Activated naive CD8-positive, alpha-beta T cell treated with anti-CD3 and anti-CD28 coated beads, Interleukin-2, amount 10 ng/mL, durations not matched to agents 7 days and 5 days (primary cell): ENCODE results near the gene LGR4. TPM values are rescaled to one million over a fixed set of nuclear protein-coding genes. Genes with fewer than 3 reads are reported as not detected.
"Not testable (repeated sequence)": the region's sequence is repeated elsewhere in the genome, so short reads cannot be mapped to it uniquely, and the experiment has no call there.

Experiments
- ATAC-seq: fragments of 150-1000 bp; cut with Tn5 transposase; one replicate; pipeline ENCODE4 v1.10.0; 2021; ENCODE audit warnings: low read depth, moderate library complexity
- POLR2A ChIA-PET: fragments of 350-600 bp; sonication (Branson Sonifier 250); formaldehyde crosslinking; loops from one replicate; lab custom pipeline; 2021; ENCODE audit warnings: antibody characterized with exemption; lab: Charles Lee
- DNase-seq: peaks from one replicate; pipeline ENCODE4 v3.0.0; 2021
- H3K27ac Mint-ChIP-seq: one replicate; pipeline ENCODE4 v1.8.0; 2022; ENCODE audit warnings: mild to moderate bottlenecking, mixed read lengths
- H3K27me3 Mint-ChIP-seq: one replicate; pipeline ENCODE4 v1.8.0; 2022; ENCODE audit warnings: mild to moderate bottlenecking, moderate library complexity, mixed read lengths
- H3K36me3 Mint-ChIP-seq: one replicate; pipeline ENCODE4 v1.8.0; 2021; ENCODE audit warnings: mild to moderate bottlenecking, mixed read lengths
- H3K4me1 Mint-ChIP-seq: one replicate; pipeline ENCODE4 v1.8.0; 2021; ENCODE audit warnings: mixed read lengths
- H3K4me3 Mint-ChIP-seq: one replicate; pipeline ENCODE4 v1.8.0; 2022; ENCODE audit warnings: mild to moderate bottlenecking, moderate library complexity, mixed read lengths
- H3K9me3 Mint-ChIP-seq: one replicate; pipeline ENCODE4 v1.8.0; 2021; ENCODE audit warnings: mixed read lengths
- total RNA-seq, 2 experiments: library from RNA; stranded (reverse); gene quantifications; one replicate each; pipeline ENCODE4 v1.2.3, GENCODE V29; 2021

The LGR4 gene
- under 1 TPM; 0.11 to 0.22 TPM for total RNA-seq

GRCh38 chr11:27472398-27473016 lies at the start of gene LGR4:
Gene LGR4 (minus strand): TSS chr11:27472790. CDS start chr11:27472302, 488 bp downstream.
- DNase-seq (peak; percentile 45), ATAC-seq (peak; percentile 70)
- Mint-ChIP-seq H3K27ac (peak within 1 kb of the TSS; percentile 35), H3K4me1 (peaks cover 5% of the 10 kb centered on the region), H3K36me3 (peaks cover 2% of the 10 kb centered on the region), H3K4me3 (peak within 1 kb of the TSS; percentile 81), H3K27me3 (peaks cover 63% of the 10 kb centered on the region), H3K9me3 (no peaks in the 10 kb centered on the region)
- POLR2A ChIA-PET: no interaction called here

GRCh38 chr11:27520226-27520625 lies 47.6 kb upstream of the LGR4 start:
- Mint-ChIP-seq H3K27ac (no peak overlapping the region), H3K4me1 (no peaks in the 10 kb centered on the region), H3K27me3 (peaks cover 8% of the 10 kb centered on the region), H3K36me3 (no peaks in the 10 kb centered on the region), H3K9me3 (no peaks in the 10 kb centered on the region), H3K4me3 (no peak overlapping the region)
- ATAC-seq: no peak
- POLR2A ChIA-PET: no interaction called here
- no peak for DNase-seq

- Mint-ChIP-seq H3K27ac (no peak overlapping the region), H3K4me3 (no peak overlapping the region), H3K36me3 (no peaks in the 10 kb centered on the region), H3K9me3 (no peaks in the 10 kb centered on the region), H3K4me1 (no peaks in the 10 kb centered on the region), H3K27me3 (peaks cover 8% of the 10 kb centered on the region)
- POLR2A ChIA-PET: no interaction called here
- ATAC-seq: no peak
- DNase-seq: no peak
These were observed 45.9 kb upstream of the LGR4 start for GRCh38 chr11:27518518-27518917.

GRCh38 chr11:27517490-27517889 lies 44.9 kb upstream of the LGR4 start:
- H3K9me3 Mint-ChIP-seq, POLR2A ChIA-PET, H3K27ac Mint-ChIP-seq, H3K36me3 Mint-ChIP-seq, ATAC-seq, H3K4me1 Mint-ChIP-seq, H3K27me3 Mint-ChIP-seq, DNase-seq, H3K4me3 Mint-ChIP-seq: not testable (repeated sequence)

GRCh38 chr11:27514558-27514957 lies 42.0 kb upstream of the LGR4 start:
- Mint-ChIP-seq H3K27me3 (peaks cover 8% of the 10 kb centered on the region), H3K36me3 (no peaks in the 10 kb centered on the region), H3K4me3 (no peak overlapping the region), H3K9me3 (no peaks in the 10 kb centered on the region), H3K4me1 (no peaks in the 10 kb centered on the region), H3K27ac (no peak overlapping the region)
- POLR2A ChIA-PET: no interaction called here
- DNase-seq: no peak
- ATAC-seq: no peak

GRCh38 chr11:27514076-27514475 lies 41.5 kb upstream of the LGR4 start:
- no peaks in the 10 kb centered on the region for H3K36me3 Mint-ChIP-seq
- no peak for ATAC-seq
- no peak overlapping the region for H3K4me3 Mint-ChIP-seq
- H3K4me1 Mint-ChIP-seq: no peaks in the 10 kb centered on the region
- no peak for DNase-seq
- POLR2A ChIA-PET: no interaction called here
- H3K27me3 Mint-ChIP-seq: peaks cover 8% of the 10 kb centered on the region
- H3K27ac Mint-ChIP-seq: no peak overlapping the region
- H3K9me3 Mint-ChIP-seq: no peaks in the 10 kb centered on the region

- no peak overlapping the region for H3K27ac Mint-ChIP-seq
- no peaks in the 10 kb centered on the region for H3K9me3 Mint-ChIP-seq
- H3K36me3 Mint-ChIP-seq: no peaks in the 10 kb centered on the region
- DNase-seq: no peak
- H3K27me3 Mint-ChIP-seq: peaks cover 8% of the 10 kb centered on the region
- POLR2A ChIA-PET: no interaction called here
- ATAC-seq: no peak
- H3K4me1 Mint-ChIP-seq: no peaks in the 10 kb centered on the region
- no peak overlapping the region for H3K4me3 Mint-ChIP-seq
These were observed 40.8 kb upstream of the LGR4 start for GRCh38 chr11:27513389-27513788.

- H3K27me3 Mint-ChIP-seq: no peaks in the 10 kb centered on the region
- H3K9me3 Mint-ChIP-seq: no peaks in the 10 kb centered on the region
- POLR2A ChIA-PET: no interaction called here
- DNase-seq: no peak
- H3K4me1 Mint-ChIP-seq: peaks cover 7% of the 10 kb centered on the region
- H3K4me3 Mint-ChIP-seq: no peak overlapping the region
- no peak overlapping the region for H3K27ac Mint-ChIP-seq
- no peaks in the 10 kb centered on the region for H3K36me3 Mint-ChIP-seq
- ATAC-seq: no peak
These were observed 39.6 kb upstream of the LGR4 start for GRCh38 chr11:27512238-27512637.

- POLR2A ChIA-PET: no interaction called here
- ATAC-seq (no peak), DNase-seq (no peak)
- Mint-ChIP-seq H3K4me3 (no peak overlapping the region), H3K27ac (no peak overlapping the region), H3K27me3 (no peaks in the 10 kb centered on the region), H3K36me3 (no peaks in the 10 kb centered on the region), H3K4me1 (peaks cover 13% of the 10 kb centered on the region), H3K9me3 (no peaks in the 10 kb centered on the region)
These were observed 37.3 kb upstream of the LGR4 start for GRCh38 chr11:27509908-27510307.

- no peak for ATAC-seq
- DNase-seq: no peak
- Mint-ChIP-seq H3K4me1 (peaks cover 19% of the 10 kb centered on the region), H3K9me3 (no peaks in the 10 kb centered on the region), H3K27me3 (no peaks in the 10 kb centered on the region), H3K36me3 (peaks cover 5% of the 10 kb centered on the region), H3K4me3 (peak overlapping the region; percentile 99), H3K27ac (peak overlapping the region; percentile 99)
- POLR2A ChIA-PET: no interaction called here
These were observed 35.1 kb upstream of the LGR4 start for GRCh38 chr11:27507557-27508322.

GRCh38 chr11:27506200-27507182 lies 33.9 kb upstream of the LGR4 start, which contains the start of gene LIN7C:
Gene LIN7C (minus strand): TSS chr11:27506769. CDS start chr11:27506752, 17 bp downstream.
- no peaks in the 10 kb centered on the region for H3K9me3 Mint-ChIP-seq
- POLR2A ChIA-PET: interaction anchor here (0.6 to 1.0 kb wide), 2 partner anchors 11 to 32 kb away, joined by 3 read pairs; no protein-coding TSS in a partner anchor
- peak within 1 kb of the TSS; percentile 99 for H3K4me3 Mint-ChIP-seq
- no peaks in the 10 kb centered on the region for H3K27me3 Mint-ChIP-seq
- peaks cover 25% of the 10 kb centered on the region for H3K4me1 Mint-ChIP-seq
- H3K27ac Mint-ChIP-seq: peak within 1 kb of the TSS; percentile 99
- DNase-seq (peak; percentile 84), ATAC-seq (peak; percentile 92)
- H3K36me3 Mint-ChIP-seq: peaks cover 11% of the 10 kb centered on the region

GRCh38 chr11:27505781-27506180 lies 33.2 kb upstream of the LGR4 start:
- no peaks in the 10 kb centered on the region for H3K9me3 Mint-ChIP-seq
- H3K27me3 Mint-ChIP-seq: no peaks in the 10 kb centered on the region
- peaks cover 25% of the 10 kb centered on the region for H3K4me1 Mint-ChIP-seq
- H3K4me3 Mint-ChIP-seq: peak overlapping the region; percentile 99
- POLR2A ChIA-PET: interaction anchor here (1.0 kb wide), 1 partner anchor 10 kb away, joined by 3 read pairs; no protein-coding TSS in a partner anchor
- ATAC-seq (no peak), DNase-seq (no peak)
- peak overlapping the region; percentile 99 for H3K27ac Mint-ChIP-seq
- peaks cover 11% of the 10 kb centered on the region for H3K36me3 Mint-ChIP-seq

- POLR2A ChIA-PET: no interaction called here
- Mint-ChIP-seq H3K4me3 (no peak overlapping the region), H3K27ac (no peak overlapping the region), H3K9me3 (no peaks in the 10 kb centered on the region), H3K4me1 (peaks cover 25% of the 10 kb centered on the region), H3K27me3 (no peaks in the 10 kb centered on the region), H3K36me3 (peaks cover 12% of the 10 kb centered on the region)
- ATAC-seq (no peak), DNase-seq (no peak)
These were observed 31.6 kb upstream of the LGR4 start for GRCh38 chr11:27504205-27504604.
